ENCODE data around the gene NEMF. TPM values are rescaled to one million over a fixed set of nuclear protein-coding genes. Genes with fewer than 3 reads are reported as not detected.
"Not testable (repeated sequence)": the region's sequence is repeated elsewhere in the genome, so short reads cannot be mapped to it uniquely, and the experiment has no call there.

NEMF gene
- polyA plus RNA-seq, 1 donor from 2014 or later = 91.0 TPM

DNA sequence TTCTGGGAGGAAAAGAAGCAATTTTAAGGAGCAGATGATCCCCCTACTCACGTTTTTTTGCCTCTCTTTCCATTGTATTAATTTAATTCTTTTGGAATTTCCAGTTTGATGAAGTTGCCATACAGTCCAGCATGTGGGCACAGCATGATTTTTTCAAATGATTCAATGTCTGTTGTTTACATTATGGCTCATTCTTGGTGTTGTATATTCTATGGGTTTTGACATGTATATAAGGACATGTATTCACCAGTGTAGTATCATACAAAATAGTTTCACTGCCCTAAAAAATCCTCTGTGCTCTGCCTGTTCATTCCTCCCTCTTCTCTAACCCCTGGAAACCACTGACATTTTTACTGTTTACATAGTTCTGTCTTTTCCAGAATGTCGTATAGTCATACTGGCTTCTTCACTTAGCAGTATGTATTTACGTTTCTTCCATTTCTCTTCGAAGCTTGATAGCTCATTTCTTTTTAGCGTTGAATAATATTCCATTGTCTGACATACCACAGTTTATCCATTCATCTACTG is 98.0 kb downstream of the NEMF start:
- no peak overlapping the region for H3K27ac ChIP-seq (ENCODE audit: low read length)
- no peaks in the 10 kb centered on the region for H4K20me1 ChIP-seq (ENCODE audit: insufficient read depth)
- H3F3A ChIP-seq (ENCODE audit: insufficient read depth, low read length, poor library complexity, severe bottlenecking) = no peaks in the 10 kb centered on the region
- H2AFZ ChIP-seq (ENCODE audit: low read depth, low read length) = no peak overlapping the region
- H3K27me3 ChIP-seq (ENCODE audit: insufficient read depth, low read depth, low read length) = no peaks in the 10 kb centered on the region
- no peak overlapping the region for H3K4me2 ChIP-seq (ENCODE audit: low read length)
- H3K9me2 ChIP-seq (ENCODE audit: insufficient read depth, low read length) = no peaks in the 10 kb centered on the region
- H3K36me3 ChIP-seq (ENCODE audit: insufficient read depth, low read length) = no peaks in the 10 kb centered on the region
- no peaks in the 10 kb centered on the region for H3K9me3 ChIP-seq (ENCODE audit: low read length)
- no peaks in the 10 kb centered on the region for H3K79me2 ChIP-seq (replicated peaks; ENCODE audit: insufficient read depth, low read length)
- no peak overlapping the region for H3K4me3 ChIP-seq (ENCODE audit: low read length)
- TF ChIP-seq POLR2AphosphoS5 (IDR thresholded peaks at IDR 0.05) = no peak
- TF ChIP-seq TAF1 (IDR thresholded peaks at IDR 0.05; ENCODE audit: low read depth) = no peak
- no peak for TF ChIP-seq SMC3 (conservative IDR thresholded peaks at IDR 0.05; ENCODE audit: poor library complexity)
- TF ChIP-seq EZH2 (IDR thresholded peaks at IDR 0.05; ENCODE audit: borderline replicate concordance, insufficient read depth, low read length, poor library complexity, severe bottlenecking) = no peak
- TF ChIP-seq EP300 (conservative IDR thresholded peaks at IDR 0.05; ENCODE audit: poor library complexity, severe bottlenecking) = no peak
- TF ChIP-seq, protein P1, sequence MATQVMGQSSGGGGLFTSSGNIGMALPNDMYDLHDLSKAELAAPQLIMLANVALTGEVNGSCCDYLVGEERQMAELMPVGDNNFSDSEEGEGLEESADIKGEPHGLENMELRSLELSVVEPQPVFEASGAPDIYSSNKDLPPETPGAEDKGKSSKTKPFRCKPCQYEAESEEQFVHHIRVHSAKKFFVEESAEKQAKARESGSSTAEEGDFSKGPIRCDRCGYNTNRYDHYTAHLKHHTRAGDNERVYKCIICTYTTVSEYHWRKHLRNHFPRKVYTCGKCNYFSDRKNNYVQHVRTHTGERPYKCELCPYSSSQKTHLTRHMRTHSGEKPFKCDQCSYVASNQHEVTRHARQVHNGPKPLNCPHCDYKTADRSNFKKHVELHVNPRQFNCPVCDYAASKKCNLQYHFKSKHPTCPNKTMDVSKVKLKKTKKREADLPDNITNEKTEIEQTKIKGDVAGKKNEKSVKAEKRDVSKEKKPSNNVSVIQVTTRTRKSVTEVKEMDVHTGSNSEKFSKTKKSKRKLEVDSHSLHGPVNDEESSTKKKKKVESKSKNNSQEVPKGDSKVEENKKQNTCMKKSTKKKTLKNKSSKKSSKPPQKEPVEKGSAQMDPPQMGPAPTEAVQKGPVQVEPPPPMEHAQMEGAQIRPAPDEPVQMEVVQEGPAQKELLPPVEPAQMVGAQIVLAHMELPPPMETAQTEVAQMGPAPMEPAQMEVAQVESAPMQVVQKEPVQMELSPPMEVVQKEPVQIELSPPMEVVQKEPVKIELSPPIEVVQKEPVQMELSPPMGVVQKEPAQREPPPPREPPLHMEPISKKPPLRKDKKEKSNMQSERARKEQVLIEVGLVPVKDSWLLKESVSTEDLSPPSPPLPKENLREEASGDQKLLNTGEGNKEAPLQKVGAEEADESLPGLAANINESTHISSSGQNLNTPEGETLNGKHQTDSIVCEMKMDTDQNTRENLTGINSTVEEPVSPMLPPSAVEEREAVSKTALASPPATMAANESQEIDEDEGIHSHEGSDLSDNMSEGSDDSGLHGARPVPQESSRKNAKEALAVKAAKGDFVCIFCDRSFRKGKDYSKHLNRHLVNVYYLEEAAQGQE (IDR thresholded peaks at IDR 0.05; ENCODE audit: borderline replicate concordance) = no peak
- no peak overlapping the region for H3K9ac ChIP-seq (ENCODE audit: low read length)

DNA sequence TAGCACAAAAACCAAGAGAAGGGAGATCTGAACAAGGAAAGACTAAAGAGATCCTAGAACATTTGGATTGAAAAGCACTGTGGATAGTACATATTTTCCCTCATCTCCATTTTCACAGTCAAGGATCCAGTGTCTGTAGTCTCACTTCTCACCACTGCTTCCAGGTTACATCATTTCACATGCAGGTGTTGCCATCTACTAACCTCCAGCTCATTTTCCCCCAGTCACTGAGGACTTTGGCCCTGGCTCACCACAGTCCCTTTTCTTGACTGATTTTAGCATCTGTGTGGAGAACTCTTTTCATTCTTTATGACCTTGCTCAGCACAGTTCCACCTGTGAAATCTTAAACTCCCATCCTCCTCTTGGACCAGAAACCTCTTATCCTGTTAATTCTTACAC is 106.1 kb downstream of the NEMF start:
- not testable (repeated sequence) for H3K9me3 ChIP-seq (ENCODE audit: low read length); H3K79me2 ChIP-seq (replicated peaks; ENCODE audit: insufficient read depth, low read length); H3K9me2 ChIP-seq (ENCODE audit: insufficient read depth, low read length); H3K4me2 ChIP-seq (ENCODE audit: low read length); H3F3A ChIP-seq (ENCODE audit: insufficient read depth, low read length, poor library complexity, severe bottlenecking); H3K36me3 ChIP-seq (ENCODE audit: insufficient read depth, low read length); H3K9ac ChIP-seq (ENCODE audit: low read length); H3K4me3 ChIP-seq (ENCODE audit: low read length); H4K20me1 ChIP-seq (ENCODE audit: insufficient read depth); H2AFZ ChIP-seq (ENCODE audit: low read depth, low read length); H3K27ac ChIP-seq (ENCODE audit: low read length); H3K27me3 ChIP-seq (ENCODE audit: insufficient read depth, low read depth, low read length)

DNA sequence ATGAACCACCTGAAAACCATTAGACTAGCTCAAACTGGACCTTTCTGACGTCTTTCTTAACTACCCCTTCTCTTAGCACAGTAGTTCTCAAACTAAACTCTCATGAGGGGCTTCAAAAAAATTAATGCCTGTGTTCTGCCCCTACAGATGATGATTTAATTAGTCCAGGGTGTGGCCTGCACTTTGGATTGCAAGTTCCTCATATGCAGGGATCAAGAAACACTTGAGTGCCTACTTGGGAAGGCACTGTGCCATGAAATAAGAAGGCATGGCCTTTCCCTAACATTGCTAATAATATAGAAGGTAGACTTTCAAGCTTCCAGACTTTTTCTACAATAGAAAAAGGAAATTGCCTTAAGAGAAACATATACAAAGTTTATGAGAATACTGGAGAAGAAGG is 107.4 kb downstream of the NEMF start:
- Histone ChIP-seq H4K20me1 (ENCODE audit: insufficient read depth) (no peaks in the 10 kb centered on the region), H2AFZ (ENCODE audit: low read depth, low read length) (no peak overlapping the region), H3K4me3 (ENCODE audit: low read length) (no peak overlapping the region), H3F3A (ENCODE audit: insufficient read depth, low read length, poor library complexity, severe bottlenecking) (no peaks in the 10 kb centered on the region), H3K27me3 (ENCODE audit: insufficient read depth, low read depth, low read length) (no peaks in the 10 kb centered on the region), H3K9me3 (ENCODE audit: low read length) (no peaks in the 10 kb centered on the region), H3K27ac (ENCODE audit: low read length) (no peak overlapping the region), H3K79me2 (replicated peaks; ENCODE audit: insufficient read depth, low read length) (no peaks in the 10 kb centered on the region), H3K4me2 (ENCODE audit: low read length) (no peak overlapping the region), H3K9ac (ENCODE audit: low read length) (no peak overlapping the region), H3K9me2 (ENCODE audit: insufficient read depth, low read length) (no peaks in the 10 kb centered on the region), H3K36me3 (ENCODE audit: insufficient read depth, low read length) (no peaks in the 10 kb centered on the region)
- TF ChIP-seq, protein P1 (IDR thresholded peaks at IDR 0.05; ENCODE audit: borderline replicate concordance) = no peak
- no peak for TF ChIP-seq MXI1 (conservative IDR thresholded peaks at IDR 0.05; ENCODE audit: poor library complexity, severe bottlenecking)
- TF ChIP-seq POLR2AphosphoS5 (IDR thresholded peaks at IDR 0.05) = no peak
- TF ChIP-seq TAF1 (IDR thresholded peaks at IDR 0.05; ENCODE audit: low read depth) = no peak
- no peak for TF ChIP-seq RAD21 (conservative IDR thresholded peaks at IDR 0.05)
- no peak for TF ChIP-seq EP300 (conservative IDR thresholded peaks at IDR 0.05; ENCODE audit: poor library complexity, severe bottlenecking)
- TF ChIP-seq, protein P2, sequence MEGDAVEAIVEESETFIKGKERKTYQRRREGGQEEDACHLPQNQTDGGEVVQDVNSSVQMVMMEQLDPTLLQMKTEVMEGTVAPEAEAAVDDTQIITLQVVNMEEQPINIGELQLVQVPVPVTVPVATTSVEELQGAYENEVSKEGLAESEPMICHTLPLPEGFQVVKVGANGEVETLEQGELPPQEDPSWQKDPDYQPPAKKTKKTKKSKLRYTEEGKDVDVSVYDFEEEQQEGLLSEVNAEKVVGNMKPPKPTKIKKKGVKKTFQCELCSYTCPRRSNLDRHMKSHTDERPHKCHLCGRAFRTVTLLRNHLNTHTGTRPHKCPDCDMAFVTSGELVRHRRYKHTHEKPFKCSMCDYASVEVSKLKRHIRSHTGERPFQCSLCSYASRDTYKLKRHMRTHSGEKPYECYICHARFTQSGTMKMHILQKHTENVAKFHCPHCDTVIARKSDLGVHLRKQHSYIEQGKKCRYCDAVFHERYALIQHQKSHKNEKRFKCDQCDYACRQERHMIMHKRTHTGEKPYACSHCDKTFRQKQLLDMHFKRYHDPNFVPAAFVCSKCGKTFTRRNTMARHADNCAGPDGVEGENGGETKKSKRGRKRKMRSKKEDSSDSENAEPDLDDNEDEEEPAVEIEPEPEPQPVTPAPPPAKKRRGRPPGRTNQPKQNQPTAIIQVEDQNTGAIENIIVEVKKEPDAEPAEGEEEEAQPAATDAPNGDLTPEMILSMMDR (IDR thresholded peaks at IDR 0.05; ENCODE audit: poor library complexity, severe bottlenecking) = no peak
- no peak for TF ChIP-seq SMC3 (conservative IDR thresholded peaks at IDR 0.05; ENCODE audit: poor library complexity)
- no peak for TF ChIP-seq EZH2 (IDR thresholded peaks at IDR 0.05; ENCODE audit: borderline replicate concordance, insufficient read depth, low read length, poor library complexity, severe bottlenecking)

DNA sequence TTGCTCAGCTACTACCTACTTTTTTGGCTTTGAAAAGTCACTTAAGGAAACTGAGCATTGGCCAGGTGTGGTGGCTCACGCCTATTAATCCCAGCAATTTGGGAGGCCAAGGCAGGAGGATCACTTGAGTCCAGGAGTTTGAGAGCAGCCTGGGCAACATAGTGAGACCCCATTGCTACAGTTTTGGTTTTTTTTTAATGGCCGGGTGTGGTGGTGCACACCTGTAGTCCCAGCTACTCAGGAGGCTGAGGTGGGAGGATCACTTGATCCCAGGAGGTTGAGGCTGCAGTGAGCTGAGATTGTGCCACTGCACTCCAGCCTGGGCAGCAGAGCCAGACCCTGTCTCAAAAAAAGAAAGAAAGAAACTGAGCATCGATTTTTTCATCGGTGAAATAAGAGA is 116.9 kb downstream of the NEMF start:
- not testable (repeated sequence) for H3K9ac ChIP-seq (ENCODE audit: low read length)

More for the DNA sequence above, 116.9 kb downstream of the NEMF start:
- H3K4me2 ChIP-seq (ENCODE audit: low read length); H2AFZ ChIP-seq (ENCODE audit: low read depth, low read length); H3K36me3 ChIP-seq (ENCODE audit: insufficient read depth, low read length); H3K27me3 ChIP-seq (ENCODE audit: insufficient read depth, low read depth, low read length); H4K20me1 ChIP-seq (ENCODE audit: insufficient read depth); H3K27ac ChIP-seq (ENCODE audit: low read length); H3K9me2 ChIP-seq (ENCODE audit: insufficient read depth, low read length); H3K9me3 ChIP-seq (ENCODE audit: low read length); H3K79me2 ChIP-seq (replicated peaks; ENCODE audit: insufficient read depth, low read length); H3K4me3 ChIP-seq (ENCODE audit: low read length); H3F3A ChIP-seq (ENCODE audit: insufficient read depth, low read length, poor library complexity, severe bottlenecking): not testable (repeated sequence)
